Right forelimb (tissue), 1 donor: ENCODE measurements around the gene GMNN.
A peak's percentile ranks its signal among the peaks of the same experiment; 100 is the strongest.
"Not testable (repeated sequence)": the region's sequence is repeated elsewhere in the genome, so short reads cannot be mapped to it uniquely, and the experiment has no call there.

Experiments
- DNase-seq: peaks from one replicate; pipeline ENCODE4 v3.0.0-alpha.2; 2018

GMNN gene

GRCh38 chr6:24774696-24775519 lies at the start of gene GMNN:
Gene GMNN, plus strand, starts transcription at chr6:24774937. Its CDS starts 2,310 bp downstream, at chr6:24777247.
- DNase-seq = peak; percentile 98

GRCh38 chr6:24730653-24731052 lies 44.1 kb upstream of the GMNN start:
- not testable (repeated sequence) for DNase-seq

GRCh38 chr6:24731456-24732134 lies 43.1 kb upstream of the GMNN start:
- DNase-seq = not testable (repeated sequence)

GRCh38 chr6:24734166-24734565 lies 40.6 kb upstream of the GMNN start:
- no peak for DNase-seq

- not testable (repeated sequence) for DNase-seq
Measured at GRCh38 chr6:24734710-24735109, 40.0 kb upstream of the GMNN start.

GRCh38 chr6:24738741-24739140 lies 36.0 kb upstream of the GMNN start:
- no peak for DNase-seq

- no peak for DNase-seq
Measured at GRCh38 chr6:24740861-24741260, 33.9 kb upstream of the GMNN start.

- no peak for DNase-seq
Measured at GRCh38 chr6:24742216-24742738, 32.5 kb upstream of the GMNN start.

GRCh38 chr6:24743265-24743943 lies 31.3 kb upstream of the GMNN start:
- DNase-seq = no peak

- DNase-seq = no peak
Measured at GRCh38 chr6:24743944-24744335, 30.8 kb upstream of the GMNN start.

- no peak for DNase-seq
Measured at GRCh38 chr6:24744911-24745310, 29.8 kb upstream of the GMNN start.

- no peak for DNase-seq
Measured at GRCh38 chr6:24749297-24749696, 25.4 kb upstream of the GMNN start.

- not testable (repeated sequence) for DNase-seq
Measured at GRCh38 chr6:24750878-24751277, 23.9 kb upstream of the GMNN start.

- DNase-seq = no peak
Measured at GRCh38 chr6:24752503-24752902, 22.2 kb upstream of the GMNN start.

- no peak for DNase-seq
Measured at GRCh38 chr6:24752917-24753492, 21.7 kb upstream of the GMNN start.

GRCh38 chr6:24753545-24753944 lies 21.2 kb upstream of the GMNN start:
- no peak for DNase-seq

GRCh38 chr6:24754378-24754777 lies 20.4 kb upstream of the GMNN start:
- not testable (repeated sequence) for DNase-seq

GRCh38 chr6:24755279-24755678 lies 19.5 kb upstream of the GMNN start:
- no peak for DNase-seq

GRCh38 chr6:24757611-24758010 lies 17.1 kb upstream of the GMNN start:
- DNase-seq = no peak

GRCh38 chr6:24759718-24760117 lies 15.0 kb upstream of the GMNN start:
- DNase-seq = no peak

- no peak for DNase-seq
Measured at GRCh38 chr6:24760210-24760609, 14.5 kb upstream of the GMNN start.

- no peak for DNase-seq
Measured at GRCh38 chr6:24761193-24761835, 13.4 kb upstream of the GMNN start.

- no peak for DNase-seq
Measured at GRCh38 chr6:24761851-24762250, 12.9 kb upstream of the GMNN start.
